Measurements from ENCODE around the gene NTN4. TPM values are rescaled to one million over a fixed set of nuclear protein-coding genes. Genes with fewer than 3 reads are reported as not detected.
"Not testable (repeated sequence)": the region's sequence is repeated elsewhere in the genome, so short reads cannot be mapped to it uniquely, and the experiment has no call there.

Gene NTN4
- total RNA-seq, 1 donor from 2014 or later = 63.9 TPM

DNA sequence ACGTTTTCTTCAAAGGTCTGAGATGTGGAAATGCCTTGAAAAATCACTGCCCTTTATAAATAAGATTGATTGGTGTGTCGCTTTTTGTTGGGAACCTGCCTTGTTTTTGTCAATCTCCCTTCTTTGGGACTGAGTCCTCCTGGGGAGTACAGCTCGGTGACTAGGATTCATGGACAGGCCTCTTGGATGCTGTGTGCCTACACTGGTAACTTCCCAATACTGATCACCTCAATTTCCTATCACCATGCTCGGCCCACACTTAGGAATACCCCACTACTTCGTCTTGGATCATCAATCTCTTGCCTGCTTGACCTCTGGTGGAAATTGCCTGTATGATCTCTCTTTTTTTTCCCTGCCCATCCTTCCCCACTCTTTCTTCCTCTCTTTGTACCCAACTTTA is 34.2 kb downstream of the NTN4 start:
- Histone ChIP-seq H3K36me3 (no peaks in the 10 kb centered on the region), H3K27me3 (no peaks in the 10 kb centered on the region), H3K9me3 (peaks cover 0 to 2% of the 10 kb centered on the region in 2 donors), H3K27ac (no peak overlapping the region), H3K4me3 (no peak overlapping the region), H3K4me1 (peaks cover 0 to 3% of the 10 kb centered on the region in 2 donors)
- TF ChIP-seq, protein P1, sequence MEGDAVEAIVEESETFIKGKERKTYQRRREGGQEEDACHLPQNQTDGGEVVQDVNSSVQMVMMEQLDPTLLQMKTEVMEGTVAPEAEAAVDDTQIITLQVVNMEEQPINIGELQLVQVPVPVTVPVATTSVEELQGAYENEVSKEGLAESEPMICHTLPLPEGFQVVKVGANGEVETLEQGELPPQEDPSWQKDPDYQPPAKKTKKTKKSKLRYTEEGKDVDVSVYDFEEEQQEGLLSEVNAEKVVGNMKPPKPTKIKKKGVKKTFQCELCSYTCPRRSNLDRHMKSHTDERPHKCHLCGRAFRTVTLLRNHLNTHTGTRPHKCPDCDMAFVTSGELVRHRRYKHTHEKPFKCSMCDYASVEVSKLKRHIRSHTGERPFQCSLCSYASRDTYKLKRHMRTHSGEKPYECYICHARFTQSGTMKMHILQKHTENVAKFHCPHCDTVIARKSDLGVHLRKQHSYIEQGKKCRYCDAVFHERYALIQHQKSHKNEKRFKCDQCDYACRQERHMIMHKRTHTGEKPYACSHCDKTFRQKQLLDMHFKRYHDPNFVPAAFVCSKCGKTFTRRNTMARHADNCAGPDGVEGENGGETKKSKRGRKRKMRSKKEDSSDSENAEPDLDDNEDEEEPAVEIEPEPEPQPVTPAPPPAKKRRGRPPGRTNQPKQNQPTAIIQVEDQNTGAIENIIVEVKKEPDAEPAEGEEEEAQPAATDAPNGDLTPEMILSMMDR (IDR thresholded peaks at IDR 0.05) = no peak
- DNase-seq (ENCODE audit: low spot score in 2 of 2) = no peak
- intact Hi-C loops (cut with DNase I) = no loop called here

DNA sequence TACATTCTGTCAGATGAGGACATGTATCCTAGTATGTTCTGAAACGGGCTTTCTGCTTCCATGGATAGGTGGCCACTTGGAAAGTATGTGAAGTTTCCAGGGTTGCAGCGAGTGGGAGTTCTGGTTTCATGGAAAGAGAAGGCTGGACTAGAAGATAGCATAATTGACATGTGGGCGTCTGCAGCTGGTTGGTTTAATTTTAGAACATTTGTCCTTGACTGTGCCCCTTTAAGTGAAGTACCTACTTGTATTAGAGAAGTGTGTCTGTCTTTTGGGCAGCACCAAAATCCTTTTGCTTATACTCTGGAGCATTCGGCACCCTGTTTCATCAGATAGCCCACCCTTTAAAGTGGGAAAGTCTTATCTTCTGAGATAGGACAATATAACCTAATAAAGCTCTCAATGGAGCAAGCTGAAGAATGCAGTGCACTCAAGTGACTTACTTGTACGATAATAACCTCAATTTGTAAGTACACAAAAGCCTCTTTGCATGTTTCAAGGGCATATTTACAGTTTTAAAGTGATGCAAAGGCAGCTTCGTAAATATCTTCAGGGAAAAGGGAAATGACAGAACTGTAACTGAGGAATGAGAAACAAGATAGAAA is 35.2 kb downstream of the NTN4 start:
- Histone ChIP-seq H3K4me1 (peaks cover 0 to 3% of the 10 kb centered on the region in 2 donors), H3K36me3 (no peaks in the 10 kb centered on the region), H3K4me3 (no peak overlapping the region), H3K9me3 (peaks cover 0 to 2% of the 10 kb centered on the region in 2 donors), H3K27me3 (no peaks in the 10 kb centered on the region), H3K27ac (no peak overlapping the region)
- TF ChIP-seq, protein P1 (IDR thresholded peaks at IDR 0.05) = no peak
- no peak for DNase-seq (ENCODE audit: low spot score in 2 of 2)
- intact Hi-C loops (cut with DNase I) = no loop called here

DNA sequence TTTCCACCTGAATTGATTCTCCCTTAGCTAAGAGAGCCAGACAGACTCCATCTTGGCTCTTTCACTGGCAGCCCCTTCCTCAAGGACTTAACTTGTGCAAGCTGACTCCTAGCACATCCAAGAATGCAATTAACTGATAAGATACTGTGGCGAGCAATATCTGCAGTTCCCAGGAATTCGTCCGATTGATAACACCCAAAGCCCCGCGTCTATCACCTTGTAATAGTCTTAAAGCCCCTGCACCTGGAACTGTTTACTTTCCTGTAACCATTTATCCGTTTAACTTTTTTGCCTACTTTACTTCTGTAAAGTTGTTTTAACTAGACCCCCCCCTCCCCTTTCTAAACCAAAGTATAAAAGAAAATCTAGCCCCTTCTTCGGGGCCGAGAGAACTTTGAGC is 44.5 kb downstream of the NTN4 start:
- H3K4me1 ChIP-seq; H3K27me3 ChIP-seq; H3K36me3 ChIP-seq; DNase-seq (ENCODE audit: low spot score in 2 of 2); H3K27ac ChIP-seq; H3K4me3 ChIP-seq; intact Hi-C loops (cut with DNase I): not testable (repeated sequence)
- peaks cover 0 to 21% of the 10 kb centered on the region in 2 donors for H3K9me3 ChIP-seq

DNA sequence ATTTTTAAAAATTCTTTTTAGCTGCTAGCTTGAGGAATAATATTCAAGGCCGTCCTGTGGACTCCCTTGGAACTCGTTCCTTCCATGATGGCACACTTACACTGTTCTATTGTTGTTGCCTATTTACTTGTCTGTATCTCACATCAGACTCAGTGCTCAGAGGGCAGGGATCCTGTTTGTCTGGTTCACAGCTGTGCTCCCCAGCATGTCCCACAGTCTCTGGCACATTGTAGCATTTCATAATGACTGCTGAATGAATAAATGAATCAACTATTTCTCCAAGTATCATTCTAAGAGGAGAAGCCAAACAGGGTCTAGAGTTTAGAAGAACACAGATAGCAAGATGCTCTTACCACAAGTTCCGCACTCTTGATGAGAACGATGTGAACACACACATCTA is 48.0 kb downstream of the NTN4 start:
- Histone ChIP-seq H3K27me3 (no peaks in the 10 kb centered on the region), H3K9me3 (peaks cover 0 to 21% of the 10 kb centered on the region in 2 donors), H3K4me1 (no peaks in the 10 kb centered on the region), H3K4me3 (no peak overlapping the region), H3K27ac (no peak overlapping the region), H3K36me3 (peaks cover 0 to 13% of the 10 kb centered on the region in 2 donors)
- DNase-seq (ENCODE audit: low spot score in 2 of 2) = no peak
- intact Hi-C loops (cut with DNase I) = no loop called here
- TF ChIP-seq, protein P1 (IDR thresholded peaks at IDR 0.05) = no peak

DNA sequence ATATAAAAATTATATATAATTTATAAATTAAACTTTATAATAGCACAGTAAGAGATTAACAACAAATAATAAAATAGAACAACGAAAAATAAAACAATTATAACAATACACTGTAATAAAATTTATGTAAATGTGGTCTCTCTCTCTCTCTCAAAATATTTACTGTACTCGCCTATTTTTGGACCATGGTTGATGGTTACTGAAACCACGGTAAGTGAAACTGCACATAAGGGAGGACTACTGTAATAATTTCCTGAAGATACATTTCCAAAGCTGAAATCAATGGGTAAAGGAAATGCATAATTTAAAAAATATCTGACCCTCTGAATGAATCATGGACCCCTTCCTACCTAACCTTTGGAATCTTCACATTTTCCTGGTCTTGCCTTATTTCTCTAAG is 48.9 kb downstream of the NTN4 start:
- peaks cover 0 to 19% of the 10 kb centered on the region in 2 donors for H3K9me3 ChIP-seq
- no peak overlapping the region for H3K27ac ChIP-seq
- no peak for DNase-seq (ENCODE audit: low spot score in 2 of 2)
- peaks cover 0 to 1% of the 10 kb centered on the region in 2 donors for H3K4me1 ChIP-seq
- TF ChIP-seq, protein P1 (IDR thresholded peaks at IDR 0.05) = no peak
- peaks cover 0 to 13% of the 10 kb centered on the region in 2 donors for H3K36me3 ChIP-seq
- no peaks in the 10 kb centered on the region for H3K27me3 ChIP-seq
- intact Hi-C loops (cut with DNase I) = no loop called here
- H3K4me3 ChIP-seq = no peak overlapping the region

DNA sequence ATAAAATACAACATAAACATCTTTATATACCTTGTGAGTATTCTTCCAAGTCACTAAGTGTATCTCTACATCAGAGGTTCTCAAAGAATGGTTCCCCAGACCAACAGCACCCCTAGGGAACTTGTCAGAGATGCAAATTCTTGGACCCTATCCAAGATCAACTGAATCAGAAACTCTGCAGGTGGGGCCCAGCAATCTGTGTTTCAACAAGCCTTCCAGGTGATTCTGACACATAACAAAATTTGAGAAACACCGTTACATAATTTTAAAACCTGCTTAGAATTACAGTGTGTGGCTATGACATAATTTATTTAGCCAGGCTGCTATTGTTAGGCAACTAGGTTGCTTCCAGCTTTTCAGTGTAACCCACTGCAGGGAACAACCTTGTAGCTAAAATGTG is 49.8 kb downstream of the NTN4 start:
- TF ChIP-seq, protein P1 (IDR thresholded peaks at IDR 0.05) = no peak
- Histone ChIP-seq H3K36me3 (peaks cover 0 to 8% of the 10 kb centered on the region in 2 donors), H3K4me1 (peaks cover 0 to 8% of the 10 kb centered on the region in 2 donors), H3K27ac (peak overlapping the region in 1 of 2 donors; percentile 27), H3K4me3 (no peak overlapping the region), H3K27me3 (no peaks in the 10 kb centered on the region), H3K9me3 (peaks cover 0 to 10% of the 10 kb centered on the region in 2 donors)
- intact Hi-C loops (cut with DNase I) = no loop called here
- no peak for DNase-seq (ENCODE audit: low spot score in 2 of 2)
